GM19351 (cell line): Measurements from ENCODE around the gene MAST2.
"Not testable (repeated sequence)": the region's sequence is repeated elsewhere in the genome, so short reads cannot be mapped to it uniquely, and the experiment has no call there.

Experiments
- ATAC-seq: cut with Tn5 transposase; IDR thresholded peaks from one replicate; pipeline ENCODE4 v1.9.1; 2021; ENCODE audit warnings: mild to moderate bottlenecking, moderate library complexity; ENCODE audit not compliant: unreplicated experiment

The MAST2 gene

DNA sequence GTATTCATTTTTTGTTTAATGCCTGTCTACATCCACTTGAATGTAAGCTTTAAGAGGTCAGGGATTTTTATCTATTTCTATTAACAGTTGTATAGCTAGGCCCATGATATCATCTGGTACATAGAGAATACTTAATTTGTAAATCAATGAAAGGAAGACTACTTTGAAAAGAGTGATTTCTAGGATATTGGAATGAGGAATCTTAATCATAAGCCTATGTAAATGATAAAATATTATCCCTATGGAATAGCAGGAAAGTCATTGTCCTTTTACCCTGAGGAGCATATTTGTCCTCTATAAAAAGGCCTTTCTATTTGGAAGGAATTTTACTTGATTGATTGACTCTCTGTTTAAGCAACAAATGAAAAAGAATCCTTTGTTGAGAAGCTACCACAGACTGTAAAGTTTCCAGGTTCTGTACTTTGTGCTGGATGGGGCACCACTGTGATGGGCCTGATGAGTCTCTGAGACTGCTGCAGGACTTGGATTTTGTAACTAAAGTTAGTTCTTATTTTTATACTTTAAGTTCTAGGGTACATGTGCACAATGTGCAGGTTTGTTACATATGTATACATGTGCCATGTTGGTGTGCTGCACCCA, 53.8 kb downstream of the MAST2 start:
- no peak for ATAC-seq

DNA sequence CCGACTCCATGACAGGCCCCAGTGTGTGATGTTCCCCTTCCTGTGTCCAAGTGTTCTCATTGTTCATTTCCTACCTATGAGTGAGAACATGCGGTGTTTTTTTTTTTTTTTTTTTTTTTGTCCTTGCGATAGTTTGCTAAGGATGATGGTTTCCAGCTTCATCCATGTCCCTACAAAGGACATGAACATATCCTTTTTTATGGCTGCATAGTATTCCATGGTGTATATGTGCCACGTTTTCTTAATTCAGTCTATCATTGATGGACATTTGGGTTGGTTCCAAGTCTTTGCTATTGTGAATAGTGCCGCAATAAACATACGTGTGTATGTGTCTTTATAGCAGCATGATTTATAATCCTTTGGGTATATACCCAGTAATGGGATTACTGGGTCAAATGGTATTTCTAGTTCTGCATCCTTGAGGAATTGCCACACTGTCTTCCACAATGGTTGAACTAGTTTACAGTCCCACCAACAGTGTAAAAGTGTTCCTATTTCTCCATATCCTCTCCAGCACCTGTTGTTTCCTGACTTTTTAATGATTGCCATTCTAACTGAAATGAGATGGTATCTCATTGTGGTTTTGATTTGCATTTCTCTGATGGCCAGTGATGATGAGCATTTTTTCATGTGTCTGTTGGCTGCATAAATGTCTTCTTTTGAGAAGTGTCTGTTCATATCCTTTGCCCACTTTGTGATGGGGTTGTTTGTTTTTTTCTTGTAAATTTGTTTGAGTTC, 54.5 kb downstream of the MAST2 start:
- not testable (repeated sequence) for ATAC-seq

DNA sequence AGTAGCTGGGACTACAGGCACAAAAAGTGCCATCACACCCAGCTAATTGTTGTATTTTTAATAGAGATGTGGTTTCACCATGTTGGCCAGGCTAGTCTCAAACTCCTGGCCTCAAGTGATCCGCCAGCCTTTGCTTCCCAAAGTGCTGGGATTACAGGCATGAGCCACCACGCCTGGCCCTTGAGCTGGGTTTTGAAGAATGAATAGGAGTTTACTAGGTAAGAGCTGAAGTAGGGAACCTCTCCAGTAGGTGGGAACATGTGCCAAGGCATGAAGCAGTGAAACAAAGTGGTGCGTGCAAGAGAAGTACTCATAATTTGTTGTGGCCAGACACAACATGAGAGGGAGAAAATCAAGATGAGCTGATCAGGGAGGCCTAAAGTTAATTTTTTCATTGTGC, 55.8 kb downstream of the MAST2 start:
- no peak for ATAC-seq

- ATAC-seq: no peak
Observed at GRCh38 chr1:45862008-45862407, 58.6 kb downstream of the MAST2 start.

DNA sequence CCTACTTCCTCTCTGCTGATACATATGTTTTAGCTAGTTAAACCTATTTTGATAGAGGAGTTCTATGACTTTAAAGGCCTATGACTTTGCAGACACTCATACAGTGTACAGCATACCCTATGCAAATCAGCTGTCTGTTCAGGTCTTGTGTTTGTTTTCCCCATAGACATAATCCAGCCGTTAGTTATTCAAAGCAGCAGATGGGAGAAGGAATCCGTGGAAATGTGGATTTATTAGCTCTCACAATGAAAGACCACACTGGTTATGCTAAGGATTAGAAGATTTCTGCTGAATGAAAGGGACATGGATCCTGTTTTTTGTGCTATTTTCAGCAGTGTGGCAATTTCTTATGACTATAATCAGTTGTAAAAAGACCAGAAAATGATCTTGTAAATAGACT, 59.8 kb downstream of the MAST2 start:
- ATAC-seq: no peak

DNA sequence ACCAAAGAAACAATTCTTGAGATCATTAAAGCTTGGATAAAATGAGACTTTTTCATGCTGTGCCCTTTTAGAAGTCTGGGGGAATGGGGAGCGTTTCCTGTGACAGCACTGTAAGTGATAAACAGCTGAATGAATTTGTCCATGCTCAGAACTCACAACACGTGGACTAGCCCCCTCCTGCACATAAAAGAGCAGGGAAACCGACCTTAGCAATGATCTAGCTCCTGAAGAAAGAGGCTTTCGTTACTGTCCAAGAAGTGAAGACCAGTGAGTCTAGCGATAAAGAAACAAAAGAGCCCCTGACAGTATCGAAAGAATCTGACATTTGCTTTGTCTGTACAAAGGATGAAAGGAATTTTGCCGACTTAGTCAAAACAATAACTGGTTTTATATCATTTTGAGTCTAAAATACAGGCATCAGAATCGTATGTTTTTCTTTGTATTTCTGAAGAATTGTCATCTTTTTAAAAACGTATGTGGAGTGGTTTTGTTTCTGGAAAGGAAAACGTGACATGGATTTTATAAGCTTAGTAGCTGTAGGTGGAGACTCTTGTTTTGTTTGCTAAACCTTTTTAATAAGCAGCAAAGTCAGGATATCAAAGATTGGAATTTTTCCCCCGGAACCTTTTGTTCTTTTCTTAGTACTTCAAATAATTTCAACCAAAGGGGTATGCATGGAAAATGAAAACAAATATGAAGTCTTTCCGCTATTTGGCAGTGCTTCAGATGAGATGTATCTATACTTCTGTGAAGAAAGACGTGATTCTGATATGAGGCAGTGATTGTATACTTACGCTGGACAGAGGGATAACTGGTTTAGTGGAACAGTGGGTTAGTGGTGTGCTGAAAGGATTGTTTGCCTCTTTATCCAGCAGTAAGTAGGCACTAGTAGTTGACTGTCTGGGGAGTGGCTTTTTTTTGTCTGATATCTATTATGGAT, 61.0 kb downstream of the MAST2 start:
- ATAC-seq: no peak

DNA sequence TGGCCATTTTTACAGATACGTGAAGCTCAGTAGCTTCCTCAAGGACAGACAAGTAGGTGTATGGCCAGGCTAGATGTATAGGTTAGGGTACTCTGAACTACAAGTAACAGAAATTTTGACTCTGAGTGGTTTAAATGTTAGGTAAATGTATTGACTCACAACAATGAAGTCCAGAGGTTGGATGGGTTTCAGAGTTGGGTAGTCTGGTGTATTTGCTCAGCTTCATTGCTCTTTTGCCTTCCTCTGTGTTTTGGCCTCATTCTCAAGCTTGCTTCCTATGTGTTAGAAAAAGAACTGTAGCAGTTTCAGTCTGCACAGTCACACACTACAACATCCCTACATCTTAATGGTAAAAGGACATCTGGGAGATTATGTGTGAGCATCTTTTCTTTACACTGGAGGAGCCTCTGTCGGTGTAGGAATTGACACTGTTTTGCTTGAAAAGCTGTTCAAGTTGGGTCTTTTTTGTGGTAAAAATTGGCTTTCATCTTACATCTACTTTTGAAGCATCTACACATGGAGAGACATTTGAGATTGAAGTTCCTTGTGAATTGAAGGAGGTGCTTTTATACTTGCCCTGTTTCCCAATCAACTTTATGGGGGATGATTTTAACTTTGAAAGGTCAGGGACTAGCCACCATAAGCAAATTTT, 64.4 kb downstream of the MAST2 start:
- ATAC-seq: no peak

- ATAC-seq: no peak
Observed at GRCh38 chr1:45868861-45869260, 65.4 kb downstream of the MAST2 start.

DNA sequence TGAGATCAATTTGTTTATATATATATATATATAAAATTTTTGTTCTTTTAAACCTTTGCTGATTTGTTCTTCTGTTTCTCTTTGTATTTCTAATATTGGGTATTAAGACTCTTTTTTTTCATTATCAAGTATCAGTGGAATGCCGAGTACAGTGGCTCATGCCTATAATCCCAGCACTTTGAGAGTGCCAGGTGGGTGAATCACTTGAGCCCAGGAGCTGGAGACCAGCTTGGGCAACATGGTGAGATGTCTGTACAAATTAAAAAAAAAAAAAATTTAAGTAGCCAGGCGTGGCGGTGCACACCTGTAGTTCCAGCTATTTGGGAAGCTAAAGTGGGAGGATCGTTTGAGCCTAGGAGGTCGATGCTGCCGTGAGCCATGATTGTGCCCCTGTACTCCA, 67.1 kb downstream of the MAST2 start:
- no peak for ATAC-seq

DNA sequence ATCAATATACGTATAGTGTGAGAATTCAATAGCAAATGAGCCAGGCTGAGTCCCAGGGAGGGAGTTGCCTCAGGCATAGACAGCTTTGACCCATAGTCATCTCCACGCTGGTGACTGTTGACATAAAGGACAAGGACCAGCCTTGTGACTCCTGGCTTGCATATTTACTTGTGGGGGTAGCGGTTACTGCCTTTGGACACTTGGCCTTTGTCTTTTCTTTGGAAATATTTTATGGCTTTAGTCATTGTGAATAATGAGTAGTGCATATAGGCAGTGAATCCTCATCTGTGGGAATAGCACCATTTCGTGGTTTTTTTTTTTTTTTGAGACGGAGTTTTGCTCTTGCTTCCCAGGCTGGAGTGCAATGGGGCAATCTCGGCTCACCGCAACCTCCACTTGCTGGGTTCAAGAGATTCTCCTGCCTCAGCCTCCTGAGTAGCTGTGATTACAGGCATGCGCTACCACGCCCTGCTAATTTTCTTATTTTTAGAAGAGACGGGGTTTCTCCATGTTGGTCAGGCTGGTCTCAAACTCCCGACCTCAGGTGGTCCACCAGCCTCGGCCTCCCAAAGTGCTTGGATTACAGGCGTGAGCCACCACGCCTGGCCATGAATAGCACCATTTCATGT, 68.9 kb downstream of the MAST2 start:
- not testable (repeated sequence) for ATAC-seq

GRCh38 chr1:45876000-45876617, 72.7 kb downstream of the MAST2 start:
- no peak for ATAC-seq

- no peak for ATAC-seq
Observed at GRCh38 chr1:45877264-45877663, 73.9 kb downstream of the MAST2 start.

DNA sequence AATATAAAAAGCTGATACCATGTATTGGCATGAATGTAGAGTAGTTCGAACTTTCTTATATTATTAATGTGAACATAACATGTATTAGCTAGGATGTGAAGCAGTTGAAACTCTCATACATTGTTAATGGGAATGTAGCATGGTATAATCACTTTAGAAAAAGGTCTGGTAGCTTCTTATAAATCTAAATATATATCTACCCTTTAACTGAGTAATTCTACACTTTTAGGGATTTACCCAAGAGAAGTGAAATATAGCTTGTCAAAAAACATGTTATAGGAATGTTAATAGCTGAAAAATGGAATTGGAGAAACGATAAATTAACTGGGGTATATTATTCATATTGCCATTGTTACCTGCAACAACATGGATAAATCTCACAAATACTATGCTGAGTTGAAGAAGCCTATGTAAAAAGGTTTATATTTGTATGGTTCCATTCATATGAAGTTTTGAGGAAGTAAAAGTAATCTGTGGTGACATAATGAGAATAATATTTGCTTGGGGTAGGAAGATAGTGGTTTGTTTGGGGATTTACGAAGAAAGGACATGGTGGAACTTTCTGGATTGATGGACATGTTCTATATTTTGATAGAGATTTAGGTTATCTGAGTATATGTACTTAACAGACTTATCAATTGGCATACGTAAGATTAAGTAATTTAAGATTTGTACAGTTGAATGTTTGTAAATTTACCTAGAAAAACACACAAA, 76.6 kb downstream of the MAST2 start:
- no peak for ATAC-seq

DNA sequence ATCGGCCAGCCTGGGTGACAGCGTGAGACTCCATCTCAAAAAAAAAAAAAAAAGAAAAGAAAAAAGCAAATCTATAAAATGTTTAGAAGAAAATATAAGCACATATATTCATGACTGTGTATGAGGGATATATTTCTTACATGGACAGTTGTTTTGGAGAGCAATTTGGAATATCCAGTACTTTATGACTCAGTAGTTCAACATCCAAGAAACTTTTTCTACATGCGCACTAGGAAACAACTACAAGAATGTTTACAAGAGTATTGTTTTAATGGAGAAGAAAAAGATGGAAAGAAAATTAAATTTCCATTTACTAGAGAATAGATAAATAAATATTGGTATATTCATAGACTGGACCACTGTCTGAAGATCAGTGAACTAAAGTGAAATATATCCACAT, 77.5 kb downstream of the MAST2 start:
- no peak for ATAC-seq

DNA sequence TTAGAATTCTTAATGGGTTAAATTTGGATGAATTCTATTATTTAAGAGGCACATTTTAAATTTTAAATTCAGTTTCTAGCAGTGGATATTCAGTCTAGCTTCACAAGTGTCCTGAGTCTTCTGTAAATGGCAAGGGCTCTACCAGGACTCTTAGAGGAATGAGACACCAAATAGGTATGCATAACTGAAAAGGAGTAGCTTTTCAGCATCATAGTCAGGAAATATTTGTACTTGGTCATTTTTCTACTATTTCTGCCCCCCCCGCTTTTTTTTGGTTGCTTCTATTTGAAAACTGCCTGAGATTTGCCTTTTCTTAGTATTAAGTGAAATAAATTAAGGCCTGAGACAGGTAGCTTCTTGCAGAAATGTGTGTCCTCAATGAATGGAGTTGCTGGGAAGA, 80.2 kb downstream of the MAST2 start:
- ATAC-seq: no peak

DNA sequence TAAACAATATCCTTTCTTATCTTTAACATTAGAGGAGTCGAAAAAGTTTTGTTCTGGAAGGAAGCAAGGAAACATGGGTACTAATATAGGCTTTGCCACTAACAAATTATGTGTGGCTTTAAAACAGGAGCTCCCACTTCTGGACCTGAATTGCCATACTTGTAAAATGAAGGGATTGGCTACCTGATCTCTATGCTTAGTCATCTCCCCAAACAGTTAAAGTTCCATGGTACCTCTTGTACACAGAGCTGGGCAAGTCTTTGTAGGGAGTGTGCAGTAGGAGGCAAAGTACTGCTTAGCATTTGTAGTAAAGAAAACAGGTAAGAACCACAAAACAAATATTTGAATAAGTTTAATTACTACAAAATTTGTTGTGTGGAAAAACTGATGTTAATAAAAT, 81.3 kb downstream of the MAST2 start:
- no peak for ATAC-seq

- ATAC-seq: no peak
Observed at GRCh38 chr1:45886229-45886628, 82.8 kb downstream of the MAST2 start.

DNA sequence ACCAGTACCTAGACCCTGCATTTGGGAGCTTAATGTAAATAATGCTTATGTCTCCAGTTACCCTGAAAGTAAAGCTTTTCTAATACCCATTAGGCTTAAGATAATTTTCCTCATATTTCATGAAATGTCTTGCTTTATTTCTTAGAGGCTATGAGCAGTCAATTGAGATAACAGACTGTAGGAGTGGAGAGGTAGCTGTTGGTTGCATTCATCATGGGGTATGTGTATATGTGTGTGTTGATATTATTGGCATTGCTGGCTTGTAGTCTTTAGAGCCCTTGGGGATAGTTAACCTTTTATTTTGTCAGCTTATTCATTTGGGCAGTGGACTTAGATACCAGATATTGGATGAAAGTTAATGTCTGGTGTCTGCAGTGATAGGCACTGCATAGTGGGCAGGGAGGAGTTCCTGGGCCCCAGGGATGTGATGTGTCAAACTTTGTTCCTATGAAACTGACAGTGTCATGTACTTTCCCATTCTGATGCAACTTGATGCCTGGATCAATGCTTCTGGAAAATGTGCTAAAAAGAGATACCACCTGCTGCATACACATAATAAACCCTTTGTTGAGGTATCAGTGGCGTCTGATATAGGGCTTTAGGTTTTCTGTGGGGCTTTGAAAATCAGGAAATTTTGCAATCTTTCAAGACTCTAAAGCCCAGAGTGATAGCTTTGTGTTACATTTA, 83.9 kb downstream of the MAST2 start:
- no peak for ATAC-seq

DNA sequence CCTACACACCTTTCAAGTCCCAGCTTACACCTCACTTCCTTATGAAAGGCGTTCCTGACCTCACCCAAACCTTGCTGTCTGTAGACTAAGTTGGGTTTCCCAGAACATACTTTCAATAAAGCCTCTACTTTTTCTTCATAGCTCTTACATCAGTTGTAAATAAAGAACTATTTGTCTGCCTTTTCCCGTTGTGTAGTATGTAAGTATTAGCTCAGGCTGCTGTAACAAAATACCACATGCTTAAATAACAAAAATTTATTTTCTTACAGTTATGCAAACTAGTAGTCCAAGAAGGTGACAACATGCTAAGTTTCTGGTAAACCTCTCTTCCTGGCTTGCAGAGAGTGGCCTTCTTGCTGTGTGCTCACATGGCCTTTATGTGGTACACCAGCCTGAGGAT, 86.7 kb downstream of the MAST2 start:
- ATAC-seq: no peak
